ENCODE data around the gene SDK1.
"Not testable (repeated sequence)": the region's sequence is repeated elsewhere in the genome, so short reads cannot be mapped to it uniquely, and the experiment has no call there.

The SDK1 gene

DNA sequence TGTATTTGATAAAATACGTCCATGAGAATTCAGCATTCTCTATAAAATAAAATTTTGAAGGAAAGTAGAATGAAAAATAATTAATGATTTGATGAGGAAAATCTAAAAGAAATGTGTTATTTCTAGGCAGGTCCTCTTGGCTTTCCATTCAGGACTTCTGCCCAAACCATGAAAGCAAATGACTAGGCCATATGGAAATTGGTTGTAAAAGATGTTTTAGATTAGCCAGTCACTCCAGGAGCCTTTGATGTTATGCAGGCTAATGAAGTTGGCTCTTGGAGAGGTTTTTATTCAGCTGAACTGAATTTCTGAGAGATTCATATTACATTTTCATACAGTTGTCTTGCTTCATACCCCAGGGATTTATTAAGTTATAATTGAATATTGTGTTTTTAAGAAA is 452.8 kb downstream of the SDK1 start:
- no peak for DNase-seq

DNA sequence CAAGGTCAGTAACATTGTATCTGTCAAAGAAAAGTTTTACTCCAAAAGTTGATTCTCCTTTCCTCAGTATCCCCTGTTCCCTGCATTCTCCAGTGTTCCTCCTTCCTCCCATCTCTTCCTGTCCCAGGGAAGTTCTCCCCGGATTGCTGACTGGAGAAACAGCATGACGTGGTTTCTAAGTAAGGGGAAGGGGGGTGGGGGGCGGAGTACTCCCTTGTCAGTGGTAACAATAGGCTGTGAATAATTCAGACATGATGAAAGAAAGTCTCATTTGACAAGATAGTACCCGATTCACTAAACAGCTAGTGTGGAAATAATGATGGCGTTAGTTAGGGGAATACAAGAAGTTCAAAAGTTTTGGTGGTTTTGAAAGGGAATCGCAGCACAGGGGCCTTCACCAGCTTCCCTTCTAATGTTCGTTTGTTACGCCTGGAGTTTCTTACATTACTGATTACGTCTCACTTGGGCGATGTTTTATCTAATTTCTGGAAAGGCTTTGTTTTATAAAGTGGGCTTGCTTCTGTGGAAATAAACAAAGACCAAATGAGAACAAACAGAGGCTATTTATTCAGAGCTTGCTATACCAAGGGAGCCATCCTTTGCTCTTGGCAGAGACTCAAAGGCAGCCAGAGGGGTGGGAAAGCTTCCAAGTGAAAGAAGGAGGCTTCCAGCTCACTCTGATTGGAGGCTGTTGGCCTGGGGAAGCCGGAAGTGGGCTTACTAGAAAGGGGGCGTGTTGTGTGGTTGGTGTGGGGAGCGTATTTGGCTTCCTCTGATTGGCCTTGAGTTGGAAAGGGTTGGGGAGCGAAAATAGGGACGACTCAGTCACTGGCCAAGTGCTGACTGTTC is 453.7 kb downstream of the SDK1 start:
- DNase-seq, result no peak

DNA sequence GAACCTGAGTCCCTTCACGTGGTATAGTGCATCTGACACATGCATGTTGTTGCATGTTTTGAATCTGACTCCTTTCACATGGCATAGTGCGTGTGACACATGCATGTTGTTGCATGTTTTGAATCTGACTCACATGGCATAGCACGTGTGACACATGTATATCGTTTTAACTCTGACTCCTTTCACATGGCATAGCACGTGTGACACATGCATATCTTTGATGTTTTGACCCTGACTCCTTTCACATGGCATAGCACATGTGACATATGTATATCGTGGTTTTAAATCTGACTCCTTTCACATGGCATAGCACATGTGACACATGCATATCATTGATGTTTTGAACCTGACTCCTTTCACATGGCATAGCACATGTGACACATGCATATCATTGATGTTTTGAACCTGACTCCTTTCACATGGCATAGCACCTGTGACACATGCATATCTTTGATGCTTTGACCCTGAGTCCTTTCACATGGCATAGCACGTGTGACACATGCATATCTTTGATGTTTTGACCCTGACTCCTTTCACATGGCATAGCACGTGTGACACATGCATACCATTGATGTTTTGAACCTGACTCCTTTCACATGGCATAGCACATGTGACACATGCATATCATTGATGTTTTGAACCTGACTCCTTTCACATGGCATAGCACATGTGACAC is 454.9 kb downstream of the SDK1 start:
- not testable (repeated sequence) for DNase-seq

DNA sequence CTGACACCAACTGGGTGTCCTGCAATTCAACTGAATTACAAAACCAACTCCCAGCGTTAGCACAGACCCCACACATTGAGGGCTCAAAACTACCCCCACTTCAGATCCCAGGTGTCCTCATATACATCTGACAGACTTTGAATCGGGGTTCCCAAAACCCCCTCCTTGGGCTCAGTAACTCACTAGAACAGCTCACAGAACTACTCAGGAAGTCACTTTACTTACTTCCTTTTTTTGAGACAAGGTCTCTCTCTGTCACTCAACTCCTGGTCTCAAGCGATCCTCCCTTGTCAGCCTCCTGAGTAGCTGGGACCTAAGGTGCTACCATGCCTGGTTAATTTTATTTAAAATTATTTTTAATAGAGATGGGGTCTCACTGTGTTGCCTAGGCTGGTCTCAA is 456.0 kb downstream of the SDK1 start:
- DNase-seq, result no peak

- DNase-seq, result no peak
Measured at GRCh38 chr7:3760651-3761050, 459.6 kb downstream of the SDK1 start.

DNA sequence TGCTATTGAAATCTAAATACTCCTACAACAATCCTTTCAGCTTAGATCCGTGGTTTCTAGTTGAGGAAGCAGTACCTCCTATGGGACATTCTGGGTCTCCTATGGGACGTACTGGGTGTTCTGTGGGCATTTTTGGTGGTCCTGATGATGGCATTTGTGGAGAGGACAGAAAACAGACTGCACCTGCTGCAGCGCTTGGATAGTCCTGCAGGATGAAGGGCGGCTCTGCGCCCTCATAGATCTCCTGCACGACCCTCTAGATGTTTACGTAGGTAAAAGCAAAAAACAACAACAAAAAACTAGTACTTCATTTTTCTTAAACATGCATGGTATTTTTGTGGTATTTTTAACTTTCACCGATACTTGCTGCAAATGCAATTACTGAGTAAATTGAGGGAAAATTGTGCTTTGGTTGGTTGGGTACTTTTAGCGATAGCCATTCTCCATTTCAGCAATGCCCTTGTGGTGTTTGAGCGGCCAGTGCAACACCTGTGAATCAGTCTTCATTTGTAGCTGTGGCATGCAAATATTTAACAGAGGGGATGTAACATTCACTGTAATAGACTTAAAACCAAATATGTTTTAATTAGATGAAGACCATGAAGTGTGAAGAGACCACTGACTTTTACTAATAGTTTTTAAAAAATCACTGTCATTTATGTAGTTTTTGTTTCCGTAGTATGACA is 461.2 kb downstream of the SDK1 start:
- no peak for DNase-seq

DNA sequence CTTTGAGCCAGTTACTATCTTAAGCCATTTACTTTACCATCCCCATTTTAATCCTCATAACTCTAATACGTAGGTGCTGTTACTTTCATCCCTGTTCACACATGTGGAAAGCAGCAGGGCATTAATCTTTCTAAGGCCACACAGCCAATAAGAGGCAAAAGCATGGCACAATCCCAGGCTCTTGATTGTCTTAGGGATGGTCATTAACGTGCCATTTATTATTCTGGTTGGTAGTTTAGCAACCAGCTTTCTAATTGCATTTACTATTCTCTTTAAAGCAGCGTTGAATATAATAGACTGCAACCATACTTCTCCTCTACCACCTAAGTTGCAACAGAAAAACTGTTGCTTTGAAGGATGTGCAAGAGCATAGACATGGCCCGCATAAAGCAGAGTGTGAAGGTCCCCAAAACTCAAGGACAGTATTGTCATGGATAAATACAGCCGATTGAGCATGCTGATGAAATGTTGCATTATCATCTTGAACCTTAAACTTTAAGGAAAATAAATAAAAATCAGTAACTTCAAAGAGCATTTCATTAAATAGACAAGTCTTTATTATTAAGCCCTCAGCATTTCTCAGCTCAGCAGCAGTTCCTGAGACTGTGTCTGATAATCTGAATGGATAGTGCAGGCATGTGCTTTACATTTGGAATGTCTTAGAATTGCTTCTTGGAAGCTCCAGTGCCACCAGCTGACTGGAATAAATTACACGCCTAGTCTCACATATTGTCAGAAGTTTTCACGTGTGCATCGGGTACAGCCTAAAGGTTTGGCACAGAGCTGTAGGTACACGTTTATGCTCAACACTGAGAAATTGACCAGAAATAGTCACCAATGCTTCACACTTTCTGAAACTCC is 467.1 kb downstream of the SDK1 start:
- no peak for DNase-seq

DNA sequence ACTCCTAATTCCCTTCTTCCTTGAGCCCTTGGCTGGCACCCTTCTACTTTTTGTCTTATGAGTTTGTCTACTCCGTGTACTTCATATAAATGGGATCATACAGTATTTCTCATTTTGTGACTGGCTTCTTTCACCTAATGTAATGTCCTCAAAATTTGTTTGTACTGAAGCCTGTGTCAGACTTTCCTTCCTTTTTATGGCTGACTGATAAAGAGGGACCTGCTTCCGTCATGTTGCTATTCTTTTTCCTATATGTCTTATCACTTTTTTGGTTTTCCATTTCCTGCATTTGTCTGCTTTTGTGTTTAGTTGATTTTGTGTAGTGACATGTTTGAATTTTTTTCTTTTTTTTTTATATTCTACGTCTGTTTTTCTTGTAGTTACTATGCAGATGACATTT is 470.9 kb downstream of the SDK1 start:
- DNase-seq, result no peak

GRCh38 chr7:3778345-3778744 is 477.3 kb downstream of the SDK1 start:
- DNase-seq, result no peak

DNA sequence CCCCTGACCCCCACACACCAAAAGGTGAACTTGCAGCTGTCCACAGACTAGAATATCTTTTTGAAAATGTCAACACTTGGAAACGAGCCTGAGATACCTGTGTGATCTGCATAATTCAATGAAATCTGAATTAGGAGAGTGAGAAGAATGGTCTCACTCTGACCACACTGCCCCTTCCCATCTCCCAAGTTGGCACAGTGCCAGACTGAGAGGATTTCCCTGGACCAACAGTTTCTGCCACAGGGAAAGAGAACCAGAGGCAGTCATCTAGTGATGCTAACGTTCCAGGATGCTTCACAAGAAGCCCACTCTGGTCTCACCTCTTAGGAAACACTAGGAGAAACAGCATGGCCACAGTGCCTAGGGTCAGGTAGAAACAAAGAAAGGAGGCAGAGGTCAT is 479.0 kb downstream of the SDK1 start:
- no peak for DNase-seq

- DNase-seq, result no peak
Measured at GRCh38 chr7:3780525-3780924, 479.5 kb downstream of the SDK1 start.

DNA sequence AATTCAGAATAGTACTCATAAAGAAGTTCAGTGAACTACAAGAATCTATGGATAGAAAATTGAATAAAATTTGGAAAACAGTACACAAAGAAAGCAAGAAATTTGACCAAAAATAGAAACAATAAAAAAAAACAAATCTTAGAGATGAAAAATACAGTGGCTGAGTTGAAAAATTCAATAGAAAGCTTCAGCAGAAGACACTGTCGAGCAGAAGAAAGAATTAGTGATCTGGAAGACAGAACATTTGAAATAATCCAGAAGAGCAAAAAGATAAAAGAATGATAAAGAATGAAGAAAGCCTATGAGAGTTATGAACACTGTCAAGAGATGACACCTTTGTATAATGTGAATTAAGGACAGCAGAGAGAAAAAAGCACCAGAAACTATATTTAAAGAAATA is 480.6 kb downstream of the SDK1 start:
- DNase-seq, result no peak

GRCh38 chr7:3787717-3788264 is 486.7 kb downstream of the SDK1 start:
- no peak for DNase-seq

GRCh38 chr7:3790803-3791202 is 489.8 kb downstream of the SDK1 start:
- no peak for DNase-seq

DNA sequence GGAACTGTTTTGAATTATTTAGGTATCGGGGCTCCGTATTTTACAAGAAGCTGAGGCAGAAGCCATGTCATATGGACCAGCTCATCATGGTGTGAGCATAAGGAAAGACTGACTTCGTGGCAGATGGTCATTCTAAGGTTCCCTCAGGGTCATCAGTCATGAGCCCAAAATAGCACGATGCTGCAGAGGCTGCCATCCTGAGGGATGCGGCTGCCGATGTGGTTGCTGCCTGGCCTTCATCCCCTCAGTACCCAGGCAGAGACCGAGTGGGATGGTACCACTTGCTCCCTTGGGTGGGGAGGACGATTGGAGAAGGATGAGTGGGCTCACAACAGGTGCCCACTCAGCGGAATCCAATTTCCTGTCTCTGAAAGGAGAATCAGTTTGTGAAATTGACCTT is 490.3 kb downstream of the SDK1 start:
- DNase-seq, result no peak

GRCh38 chr7:3795141-3795540 is 494.1 kb downstream of the SDK1 start:
- DNase-seq, result no peak

- no peak for DNase-seq
Measured at GRCh38 chr7:3795781-3796180, 494.7 kb downstream of the SDK1 start.

- DNase-seq, result no peak
Measured at GRCh38 chr7:3805151-3805550, 504.1 kb downstream of the SDK1 start.

DNA sequence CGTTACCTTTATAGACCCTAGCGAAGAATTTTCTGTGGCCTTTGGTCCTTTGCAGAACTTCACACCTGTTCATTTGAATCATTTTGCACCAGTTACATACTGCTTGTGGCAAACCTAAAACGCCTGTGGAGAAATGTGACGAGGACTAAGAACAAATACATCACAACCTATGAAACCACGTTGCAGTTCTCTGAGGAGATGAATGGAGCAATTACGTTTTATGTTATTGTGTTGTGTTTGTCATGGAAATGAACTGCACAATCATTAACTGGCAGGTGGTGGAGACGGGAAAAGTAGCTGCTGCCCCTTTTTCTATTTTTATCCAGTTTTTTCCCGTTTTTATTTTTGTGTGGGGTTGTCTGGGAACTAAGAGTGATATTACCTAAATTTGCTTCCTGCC is 505.5 kb downstream of the SDK1 start:
- DNase-seq, result no peak

GRCh38 chr7:3807824-3808223 is 506.8 kb downstream of the SDK1 start:
- no peak for DNase-seq

GRCh38 chr7:3821488-3821887 is 520.4 kb downstream of the SDK1 start:
- DNase-seq, result no peak

DNA sequence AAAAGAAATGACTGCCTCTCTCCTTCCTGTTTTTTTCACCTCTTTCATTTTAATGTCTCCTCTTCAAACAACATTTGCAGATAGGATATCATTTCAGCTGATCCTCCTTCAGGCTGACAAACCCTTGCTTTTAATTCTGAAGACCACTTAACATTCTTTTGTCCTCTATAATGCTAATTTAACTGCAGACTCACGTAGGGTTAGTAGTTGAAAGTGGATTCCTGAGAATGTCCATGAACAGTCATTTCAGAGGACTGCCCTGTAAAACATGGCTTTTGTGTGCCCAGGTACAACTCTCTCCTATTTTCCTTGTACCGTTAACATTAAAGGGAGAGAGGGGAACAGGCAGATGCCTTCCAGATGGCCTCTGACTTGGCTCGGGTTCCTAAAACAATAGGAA is 524.4 kb downstream of the SDK1 start:
- DNase-seq, result no peak

- DNase-seq, result no peak
Measured at GRCh38 chr7:3832199-3832598, 531.1 kb downstream of the SDK1 start.

Measured in inflammatory macrophage treated with lipopolysaccharide for 1 hour (primary cell).